Keratinocyte (primary cell): ENCODE results near the gene GYG1.

Experiments
- EZH2 ChIP-seq: IDR thresholded peaks from one replicate; pipeline ENCODE4 v1.6.1; 2012; ENCODE audit warnings: inconsistent platforms, mild to moderate bottlenecking, low read length, moderate library complexity
- TF ChIP-seq, protein P1 (sequence below), 3 experiments: IDR thresholded peaks in 1 of 3; conservative IDR thresholded peaks in 1 of 3; optimal IDR thresholded peaks in 1 of 3; 2 replicates in 2 of 3; 3 replicates in 1 of 3; pipeline versions ENCODE3 to v1.5.1; 2011; ENCODE audit warnings: low read length in 3 of 3, mild to moderate bottlenecking in 3 of 3, moderate library complexity in 2 of 3, control low read depth in 1 of 3, inconsistent platforms in 1 of 3; ENCODE audit not compliant: insufficient read depth in 2 of 3; ENCODE audit errors: extremely low read depth in 1 of 3

DNA sequence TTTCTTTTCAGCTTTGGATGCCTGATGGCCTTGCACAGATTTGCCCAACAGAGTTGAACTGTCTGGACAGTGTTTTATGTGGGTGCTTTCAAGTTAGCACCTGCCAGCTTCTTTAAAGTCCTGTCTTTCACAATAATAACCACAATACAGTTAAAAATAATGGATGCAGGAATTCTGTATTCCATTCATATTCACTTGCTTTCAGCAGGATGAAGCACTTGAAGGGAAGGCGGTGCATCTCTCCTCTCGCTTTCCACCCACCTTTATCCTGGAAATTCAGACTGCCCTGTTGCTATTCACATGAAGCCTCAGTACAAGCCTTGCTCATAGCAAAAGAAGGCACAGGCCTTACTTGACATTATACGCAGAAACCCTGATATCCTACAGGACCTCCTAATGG lies 26.5 kb upstream of the GYG1 start:
- TF ChIP-seq, protein P1, sequence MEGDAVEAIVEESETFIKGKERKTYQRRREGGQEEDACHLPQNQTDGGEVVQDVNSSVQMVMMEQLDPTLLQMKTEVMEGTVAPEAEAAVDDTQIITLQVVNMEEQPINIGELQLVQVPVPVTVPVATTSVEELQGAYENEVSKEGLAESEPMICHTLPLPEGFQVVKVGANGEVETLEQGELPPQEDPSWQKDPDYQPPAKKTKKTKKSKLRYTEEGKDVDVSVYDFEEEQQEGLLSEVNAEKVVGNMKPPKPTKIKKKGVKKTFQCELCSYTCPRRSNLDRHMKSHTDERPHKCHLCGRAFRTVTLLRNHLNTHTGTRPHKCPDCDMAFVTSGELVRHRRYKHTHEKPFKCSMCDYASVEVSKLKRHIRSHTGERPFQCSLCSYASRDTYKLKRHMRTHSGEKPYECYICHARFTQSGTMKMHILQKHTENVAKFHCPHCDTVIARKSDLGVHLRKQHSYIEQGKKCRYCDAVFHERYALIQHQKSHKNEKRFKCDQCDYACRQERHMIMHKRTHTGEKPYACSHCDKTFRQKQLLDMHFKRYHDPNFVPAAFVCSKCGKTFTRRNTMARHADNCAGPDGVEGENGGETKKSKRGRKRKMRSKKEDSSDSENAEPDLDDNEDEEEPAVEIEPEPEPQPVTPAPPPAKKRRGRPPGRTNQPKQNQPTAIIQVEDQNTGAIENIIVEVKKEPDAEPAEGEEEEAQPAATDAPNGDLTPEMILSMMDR (optimal IDR thresholded peaks at IDR 0.05 in 1 of 3, IDR thresholded peaks at IDR 0.05 in 1 of 3, conservative IDR thresholded peaks at IDR 0.05 in 1 of 3; ENCODE audit: extremely low read depth in 1 of 3, insufficient read depth in 2 of 3, low read length in 3 of 3): no peak
- TF ChIP-seq EZH2: no peak
